22Rv1 (cell line): ENCODE results near the gene OCA2.

ENCODE experiments used
- H3K27ac ChIP-seq: fragments of 450-650 bp; 2 replicates; pipeline ENCODE4 v1.5.1; 2017
- CTCF ChIP-seq: fragments of 450-650 bp; IDR thresholded peaks from 2 replicates; pipeline ENCODE4 v1.5.1; 2017; ENCODE audit warnings: mild to moderate bottlenecking
- ZFX ChIP-seq: fragments of 450-650 bp; IDR thresholded peaks from 2 replicates; pipeline ENCODE4 v1.6.1; 2017; ENCODE audit warnings: antibody characterized with exemption, borderline replicate concordance

The OCA2 gene

GRCh38 chr15:27742751-27743477 is 356.2 kb downstream of the OCA2 start:
- H3K27ac ChIP-seq, result no peak overlapping the region
- TF ChIP-seq ZFX, result no peak

- H3K27ac ChIP-seq, result no peak overlapping the region
- TF ChIP-seq ZFX (no peak), CTCF (no peak)
These were observed 357.8 kb downstream of the OCA2 start for GRCh38 chr15:27741226-27741860.

- no peak overlapping the region for H3K27ac ChIP-seq
- TF ChIP-seq CTCF, result no peak
- no peak for TF ChIP-seq ZFX
These were observed 364.2 kb downstream of the OCA2 start for GRCh38 chr15:27734785-27735495.

- TF ChIP-seq CTCF, result no peak
- TF ChIP-seq ZFX, result no peak
- no peak overlapping the region for H3K27ac ChIP-seq
These were observed 367.3 kb downstream of the OCA2 start for GRCh38 chr15:27731776-27732175.

GRCh38 chr15:27730868-27731267 is 368.2 kb downstream of the OCA2 start:
- TF ChIP-seq ZFX, result no peak
- no peak for TF ChIP-seq CTCF
- H3K27ac ChIP-seq, result no peak overlapping the region

GRCh38 chr15:27725731-27726130 is 373.4 kb downstream of the OCA2 start:
- no peak overlapping the region for H3K27ac ChIP-seq
- no peak for TF ChIP-seq ZFX
- TF ChIP-seq CTCF, result no peak

GRCh38 chr15:27723821-27724220 is 375.3 kb downstream of the OCA2 start:
- no peak overlapping the region for H3K27ac ChIP-seq
- TF ChIP-seq CTCF (no peak), ZFX (no peak)
